GM19043 (cell line): Measurements from ENCODE around the gene ACAA1.
"Not testable (repeated sequence)": the region's sequence is repeated elsewhere in the genome, so short reads cannot be mapped to it uniquely, and the experiment has no call there.

ENCODE experiments used
- ATAC-seq: cut with Tn5 transposase; IDR thresholded peaks from one replicate; pipeline ENCODE4 v1.9.1; 2021; ENCODE audit warnings: low read depth; ENCODE audit not compliant: unreplicated experiment

The ACAA1 gene

GRCh38 chr3:38136777-38137614 lies at the start of gene ACAA1:
TSS of gene ACAA1 (minus strand) at chr3:38137127. CDS start at chr3:38137035, 92 bp downstream.
- ATAC-seq, result peak; percentile 87

- no peak for ATAC-seq
Observed at GRCh38 chr3:38177181-38177580, 40.3 kb upstream of the ACAA1 start.

GRCh38 chr3:38173834-38174418 lies 37.0 kb upstream of the ACAA1 start:
- ATAC-seq, result no peak

GRCh38 chr3:38171622-38172021 lies 34.7 kb upstream of the ACAA1 start:
- ATAC-seq, result no peak

- no peak for ATAC-seq
Observed at GRCh38 chr3:38170722-38171121, 33.8 kb upstream of the ACAA1 start.

GRCh38 chr3:38169027-38169317 lies 32.0 kb upstream of the ACAA1 start:
- no peak for ATAC-seq

- ATAC-seq, result no peak
Observed at GRCh38 chr3:38168151-38169026, 31.5 kb upstream of the ACAA1 start.

GRCh38 chr3:38167591-38167990 lies 30.7 kb upstream of the ACAA1 start:
- no peak for ATAC-seq

GRCh38 chr3:38165722-38166387 lies 28.9 kb upstream of the ACAA1 start:
- ATAC-seq, result no peak

- ATAC-seq, result peak; percentile 88
Observed at GRCh38 chr3:38164952-38165721, 28.2 kb upstream of the ACAA1 start, which contains the start of gene OXSR1. TSS of gene OXSR1 (plus strand) at chr3:38165537. CDS start at chr3:38165877, 340 bp downstream.

- peak; percentile 15 for ATAC-seq
Observed at GRCh38 chr3:38164643-38164951, 27.7 kb upstream of the ACAA1 start.

- ATAC-seq, result no peak
Observed at GRCh38 chr3:38163841-38164642, 27.1 kb upstream of the ACAA1 start.

GRCh38 chr3:38163117-38163840 lies 26.4 kb upstream of the ACAA1 start:
- ATAC-seq, result no peak

GRCh38 chr3:38160704-38161103 lies 23.8 kb upstream of the ACAA1 start:
- ATAC-seq, result not testable (repeated sequence)

GRCh38 chr3:38158472-38158871 lies 21.5 kb upstream of the ACAA1 start:
- ATAC-seq, result no peak

GRCh38 chr3:38157595-38157994 lies 20.7 kb upstream of the ACAA1 start:
- ATAC-seq, result no peak

- ATAC-seq, result no peak
Observed at GRCh38 chr3:38157117-38157516, 20.2 kb upstream of the ACAA1 start.

- no peak for ATAC-seq
Observed at GRCh38 chr3:38155825-38156224, 18.9 kb upstream of the ACAA1 start.
